Measurements from ENCODE around the gene LASP1NB.
"Not testable (repeated sequence)": the region's sequence is repeated elsewhere in the genome, so short reads cannot be mapped to it uniquely, and the experiment has no call there.

Gene LASP1NB

DNA sequence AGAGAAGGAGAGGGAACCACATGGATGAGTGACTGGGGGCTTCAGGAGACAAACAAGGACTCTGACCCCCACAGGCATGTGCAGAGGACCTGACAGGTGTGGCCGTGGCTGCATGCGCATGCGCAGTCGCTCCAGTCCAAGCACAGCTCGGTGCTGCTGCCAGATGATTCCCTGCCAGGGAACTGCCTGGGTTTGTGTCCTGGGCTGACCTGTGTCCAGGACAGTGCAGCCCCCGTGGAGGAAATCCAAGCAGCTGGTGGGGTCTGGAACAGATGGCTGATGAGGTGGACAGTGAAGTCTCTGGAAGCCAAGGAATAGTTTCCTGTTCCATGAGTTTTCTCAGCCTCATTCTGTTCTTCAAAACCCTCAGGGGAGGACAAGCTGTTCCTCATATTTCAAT lies 28.2 kb upstream of the LASP1NB start:
- DNase-seq (ENCODE audit: low spot score), result no peak

DNA sequence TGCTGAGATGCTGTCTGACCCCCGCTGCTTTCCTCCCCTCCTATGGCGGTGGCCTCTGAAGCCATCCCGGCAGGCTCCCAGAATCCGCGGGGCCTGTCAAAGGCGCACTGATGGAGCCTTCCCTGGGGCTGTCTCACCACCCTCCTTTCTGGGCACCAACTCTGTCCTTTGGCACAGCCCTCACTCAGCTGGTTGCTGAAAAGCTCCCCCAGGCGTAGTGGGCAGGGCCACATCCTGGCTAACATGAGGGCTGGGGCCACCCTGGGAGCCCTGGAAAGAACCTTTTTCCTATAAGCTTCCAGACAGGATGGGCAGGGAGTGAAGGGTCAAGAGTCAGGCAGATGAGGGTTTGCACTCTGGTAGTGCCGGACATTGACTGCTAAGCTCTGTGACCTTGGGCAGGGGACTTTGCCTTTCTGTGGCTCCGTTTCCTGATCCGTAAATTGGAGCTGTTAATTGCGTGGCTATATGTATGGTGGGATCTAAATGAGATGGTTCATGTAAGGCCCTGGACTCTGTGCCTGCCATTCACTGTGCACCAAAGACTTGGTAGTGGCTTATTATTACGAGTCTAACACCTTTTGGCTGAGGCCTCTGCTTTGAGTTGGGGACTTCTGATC lies 27.6 kb upstream of the LASP1NB start:
- DNase-seq (ENCODE audit: low spot score), result no peak

DNA sequence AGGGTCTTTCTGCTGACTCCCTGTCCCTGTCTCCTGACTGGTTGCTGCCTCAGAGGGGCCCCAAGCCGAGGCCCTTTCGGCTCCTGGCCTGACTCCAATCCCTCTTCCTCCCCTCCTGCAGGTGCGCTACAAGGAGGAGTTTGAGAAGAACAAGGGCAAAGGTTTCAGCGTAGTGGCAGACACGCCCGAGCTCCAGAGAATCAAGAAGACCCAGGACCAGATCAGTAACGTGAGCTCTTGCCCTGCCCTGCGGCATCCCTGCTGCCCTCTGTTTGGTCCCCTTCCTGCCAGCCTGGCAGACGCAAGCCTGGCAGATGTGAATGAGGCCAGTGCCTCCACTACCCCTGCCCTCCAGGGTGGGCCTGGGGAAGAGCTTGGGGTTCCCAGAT lies 27.1 kb upstream of the LASP1NB start:
- no peak for DNase-seq (ENCODE audit: low spot score)

DNA sequence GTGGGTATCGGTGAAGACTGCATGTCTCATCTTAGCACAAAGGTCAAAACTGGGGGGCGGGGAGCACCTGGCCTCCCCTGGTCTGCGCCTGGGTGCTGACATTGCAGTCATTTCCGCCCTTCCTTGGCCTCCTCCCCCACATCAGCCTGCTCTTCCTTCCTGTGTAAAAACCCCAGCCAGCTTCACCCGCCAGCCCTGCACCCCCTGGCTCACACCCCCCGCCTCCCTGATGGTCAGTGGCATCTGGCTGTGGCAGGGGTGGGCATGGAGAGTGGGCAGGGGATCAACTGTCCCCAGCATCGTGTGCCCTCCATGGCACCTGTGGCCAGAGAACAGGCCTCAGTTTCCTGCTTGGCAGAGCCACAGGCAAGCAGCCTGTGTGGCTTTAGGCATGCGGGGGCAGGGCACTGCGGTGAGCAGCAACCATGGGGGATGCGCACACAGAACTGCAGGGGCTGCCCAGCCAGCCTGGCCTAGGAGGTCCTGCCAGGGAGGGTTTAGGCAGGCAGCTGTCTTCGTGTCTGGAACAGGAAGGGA lies 26.5 kb upstream of the LASP1NB start:
- DNase-seq (ENCODE audit: low spot score), result no peak

DNA sequence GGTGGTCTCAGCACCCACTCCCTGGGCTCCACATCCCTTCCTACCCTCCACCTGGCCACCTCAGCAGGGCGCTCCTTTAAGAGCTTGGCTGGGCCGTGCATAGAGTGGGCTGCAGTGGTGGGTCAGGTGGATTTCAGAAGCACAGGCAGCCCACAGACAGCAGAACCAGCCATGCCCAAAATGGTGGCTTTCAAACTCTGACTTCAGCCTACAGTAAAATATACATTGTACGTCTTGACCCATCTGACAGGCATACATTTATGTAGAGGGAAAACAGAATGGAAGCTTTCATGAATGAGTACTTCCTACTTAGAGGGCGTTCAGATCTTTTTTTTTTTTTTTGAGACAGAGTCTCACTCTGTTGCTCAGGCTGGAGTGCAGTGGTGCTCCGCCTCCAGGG lies 26.0 kb upstream of the LASP1NB start:
- DNase-seq (ENCODE audit: low spot score), result no peak

DNA sequence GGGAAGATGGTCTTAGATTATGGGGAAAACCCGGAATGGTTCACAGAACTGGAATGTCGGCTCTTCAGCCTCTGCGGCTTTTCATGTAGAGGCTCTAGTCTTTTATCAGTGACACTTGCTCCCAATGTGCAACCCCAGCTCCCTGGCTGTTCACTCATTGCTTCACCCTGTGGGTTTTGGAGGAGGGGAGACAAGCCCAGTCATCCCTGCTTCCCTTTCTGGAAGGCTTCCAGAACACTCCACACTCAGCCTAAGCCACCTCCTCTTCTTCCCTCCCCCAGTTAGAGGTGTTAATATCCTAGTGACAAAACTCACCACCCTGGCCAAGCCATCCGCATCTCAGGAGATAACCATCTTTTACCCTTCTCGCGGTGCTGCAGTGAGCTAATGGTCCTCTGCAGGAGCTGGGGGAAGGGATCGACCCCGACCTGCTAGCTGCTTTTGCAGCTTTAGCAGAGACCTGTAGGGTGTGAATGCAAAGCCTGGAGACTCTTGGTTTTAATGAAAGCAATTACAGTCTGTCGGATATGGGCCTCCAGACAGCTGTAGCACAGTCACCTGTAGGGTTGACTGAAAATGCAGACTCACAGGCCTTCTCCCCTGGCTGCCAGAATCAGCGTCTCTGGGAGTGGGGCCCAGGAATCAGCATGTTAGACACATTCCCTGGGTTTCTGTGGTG lies 24.3 kb upstream of the LASP1NB start:
- DNase-seq (ENCODE audit: low spot score), result no peak

DNA sequence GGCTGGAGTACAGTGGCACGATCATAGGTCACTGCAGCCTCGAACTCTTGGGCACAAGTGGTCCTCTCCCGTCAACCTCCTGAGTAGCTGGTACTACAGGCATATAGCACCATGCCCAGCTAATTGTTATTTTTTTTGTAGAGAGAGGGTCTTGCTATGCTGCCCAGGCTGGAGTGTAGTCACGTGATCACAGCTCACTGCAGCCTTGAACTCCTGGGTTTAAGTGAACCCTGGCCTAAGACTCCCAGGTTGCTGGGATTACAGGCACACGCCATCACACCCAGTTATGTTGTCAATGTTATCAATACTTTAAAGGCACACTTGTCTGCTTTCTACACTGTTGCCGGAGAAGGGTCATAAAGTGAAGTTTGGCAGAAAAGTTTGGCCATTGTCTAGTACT lies 22.0 kb upstream of the LASP1NB start:
- DNase-seq (ENCODE audit: low spot score), result no peak

DNA sequence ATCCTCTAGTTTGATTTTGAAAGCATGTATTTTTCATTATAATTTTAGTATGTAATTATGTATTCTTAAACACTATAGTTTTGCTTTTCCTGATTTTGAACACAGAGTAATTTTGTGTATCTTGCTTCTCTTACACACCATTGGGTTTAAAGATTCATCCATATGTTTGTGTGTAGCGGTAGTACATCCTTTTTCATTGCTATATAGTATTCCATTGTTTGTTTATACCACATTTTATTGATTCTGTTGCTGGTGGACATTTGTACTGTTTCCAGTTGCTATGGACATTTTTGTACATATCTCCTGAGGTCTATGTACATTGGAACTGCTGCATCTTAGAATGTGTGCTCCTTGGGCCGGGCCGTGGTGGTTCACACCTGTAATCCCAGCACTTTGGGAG lies 20.5 kb upstream of the LASP1NB start:
- no peak for DNase-seq (ENCODE audit: low spot score)

DNA sequence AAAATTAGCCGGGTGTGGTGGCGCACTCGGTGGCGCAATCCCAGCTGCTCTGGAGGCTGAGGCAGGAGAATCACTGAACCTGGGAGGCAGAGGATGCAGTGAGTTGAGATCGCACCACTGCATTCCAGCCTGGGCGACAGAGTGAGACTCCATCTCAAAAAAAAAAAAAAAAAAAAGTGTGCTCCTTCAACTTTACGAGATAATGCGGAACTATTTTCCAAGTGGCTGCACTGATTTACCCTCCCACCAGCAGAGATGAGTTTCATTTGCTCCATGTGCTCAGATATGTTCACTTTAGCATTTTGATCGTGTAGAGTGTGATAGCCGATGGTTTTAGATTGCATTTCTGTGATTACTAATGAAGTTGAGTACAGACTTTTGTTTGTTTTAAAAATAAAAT lies 20.0 kb upstream of the LASP1NB start:
- DNase-seq (ENCODE audit: low spot score), result no peak

DNA sequence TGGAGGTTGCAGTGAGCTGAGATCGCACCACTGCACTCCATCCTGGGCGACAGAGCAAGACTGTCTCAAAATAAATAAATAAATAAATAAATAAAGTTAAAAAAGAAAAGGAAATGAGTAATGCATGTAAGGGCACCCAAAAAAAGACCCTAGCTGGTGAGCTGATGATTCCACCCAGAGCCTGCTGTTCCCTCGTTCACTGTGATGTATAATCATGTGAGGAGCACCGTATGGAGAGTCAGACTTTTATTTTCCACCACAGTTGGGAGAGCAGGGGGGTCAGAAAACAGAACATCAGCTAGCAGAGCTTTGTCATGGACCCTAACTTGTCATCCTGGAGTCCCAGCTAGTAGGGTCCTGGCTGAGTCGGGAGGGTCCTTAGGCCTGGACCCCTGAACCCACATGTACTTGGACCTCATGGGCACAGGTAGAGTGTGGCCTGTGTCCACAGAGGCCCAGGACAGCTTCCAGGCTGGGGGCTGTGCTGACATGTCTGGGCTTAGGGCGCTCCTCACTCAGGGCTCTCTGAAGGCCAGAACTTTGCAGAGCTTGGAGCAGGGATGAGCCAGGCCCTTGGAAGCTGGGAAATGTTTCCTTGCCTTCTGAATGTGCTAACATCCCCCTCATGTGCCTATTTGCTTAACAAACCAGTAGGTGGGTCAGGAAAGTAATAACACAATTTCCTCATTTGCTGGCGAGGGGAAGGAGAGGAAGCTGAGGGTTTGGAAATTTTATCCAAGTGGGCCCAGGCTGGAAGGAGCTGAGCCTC lies 18.8 kb upstream of the LASP1NB start:
- DNase-seq (ENCODE audit: low spot score), result no peak

DNA sequence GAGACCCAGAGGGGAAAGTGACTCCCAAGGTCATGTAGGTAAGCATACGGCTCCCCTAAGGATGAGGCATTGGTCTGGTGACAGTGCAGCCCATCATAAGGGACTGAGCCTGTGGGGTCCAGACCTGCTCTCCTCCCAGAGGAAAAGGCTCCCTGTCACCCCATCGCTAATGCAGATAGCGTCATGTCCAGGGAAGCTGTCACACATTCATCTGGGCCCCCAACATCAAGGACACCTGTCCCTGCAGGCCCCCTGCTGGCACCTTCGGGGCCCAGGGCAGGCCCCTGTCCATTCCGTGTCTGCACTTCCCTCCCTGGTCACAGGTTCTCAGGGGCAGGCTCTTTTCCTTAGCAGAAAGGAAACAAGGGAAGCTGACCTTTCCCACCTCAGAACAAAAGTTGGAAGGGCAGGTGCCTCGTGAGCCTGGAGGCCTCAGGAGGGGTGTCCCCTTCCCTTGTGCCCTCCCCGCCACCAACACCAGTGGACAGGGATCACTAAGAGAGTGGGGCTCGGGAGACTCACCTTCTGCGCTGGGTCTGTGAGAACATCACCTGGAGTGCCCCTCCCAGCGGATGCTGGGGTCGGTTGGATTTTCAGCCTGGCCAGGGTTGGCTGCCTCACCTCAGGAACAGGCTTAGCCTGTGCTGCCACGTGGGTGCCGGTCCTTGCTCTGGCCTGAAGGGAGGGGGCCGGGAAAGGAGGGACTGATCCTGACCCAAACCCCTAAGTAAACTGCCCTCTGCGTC lies 17.3 kb upstream of the LASP1NB start:
- DNase-seq (ENCODE audit: low spot score), result no peak

DNA sequence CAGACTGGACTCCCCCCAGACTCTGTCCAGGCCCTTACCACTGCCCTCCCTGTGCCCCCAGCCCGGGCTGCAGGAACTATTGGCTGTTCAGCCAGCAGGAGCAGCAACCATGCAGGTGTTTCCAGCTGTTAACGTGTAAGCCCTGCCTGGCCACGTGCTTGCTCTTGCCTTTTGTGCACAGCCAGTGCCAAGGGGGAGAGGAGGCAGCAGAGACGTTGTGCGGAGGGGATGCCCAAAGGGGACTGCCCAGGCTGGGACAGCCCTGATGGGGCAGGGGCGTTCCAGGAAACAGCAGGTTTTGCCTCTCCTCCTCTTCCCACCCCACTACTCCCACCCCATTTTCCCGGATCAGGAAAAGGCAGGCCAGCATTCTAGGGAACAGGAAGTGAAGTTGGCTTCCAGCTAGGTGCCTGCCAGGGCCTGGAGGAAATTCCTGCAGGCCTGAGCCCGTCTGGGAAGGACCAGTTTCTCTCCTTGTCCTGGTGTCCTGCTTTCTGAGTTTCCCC lies 16.7 kb upstream of the LASP1NB start:
- no peak for DNase-seq (ENCODE audit: low spot score)

DNA sequence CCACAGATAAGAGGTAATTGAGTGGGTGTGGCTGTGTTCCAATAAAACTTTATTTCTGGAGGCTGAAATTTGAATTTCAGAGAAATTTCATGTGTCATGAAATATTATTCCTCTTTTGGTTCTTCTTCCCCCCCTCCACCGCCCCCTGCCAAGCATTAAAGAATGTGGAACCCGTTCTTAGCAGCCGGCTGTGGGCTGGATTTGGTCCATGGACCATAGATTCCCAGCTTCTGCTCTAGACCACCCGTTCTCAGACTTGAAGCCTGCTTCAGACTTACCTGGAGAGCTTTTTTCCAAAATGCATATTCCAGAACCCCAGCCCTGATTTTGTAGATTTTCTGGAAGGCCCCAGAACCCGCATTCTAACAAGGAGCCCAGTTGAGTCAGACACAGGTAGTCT lies 15.1 kb upstream of the LASP1NB start:
- DNase-seq (ENCODE audit: low spot score), result no peak

DNA sequence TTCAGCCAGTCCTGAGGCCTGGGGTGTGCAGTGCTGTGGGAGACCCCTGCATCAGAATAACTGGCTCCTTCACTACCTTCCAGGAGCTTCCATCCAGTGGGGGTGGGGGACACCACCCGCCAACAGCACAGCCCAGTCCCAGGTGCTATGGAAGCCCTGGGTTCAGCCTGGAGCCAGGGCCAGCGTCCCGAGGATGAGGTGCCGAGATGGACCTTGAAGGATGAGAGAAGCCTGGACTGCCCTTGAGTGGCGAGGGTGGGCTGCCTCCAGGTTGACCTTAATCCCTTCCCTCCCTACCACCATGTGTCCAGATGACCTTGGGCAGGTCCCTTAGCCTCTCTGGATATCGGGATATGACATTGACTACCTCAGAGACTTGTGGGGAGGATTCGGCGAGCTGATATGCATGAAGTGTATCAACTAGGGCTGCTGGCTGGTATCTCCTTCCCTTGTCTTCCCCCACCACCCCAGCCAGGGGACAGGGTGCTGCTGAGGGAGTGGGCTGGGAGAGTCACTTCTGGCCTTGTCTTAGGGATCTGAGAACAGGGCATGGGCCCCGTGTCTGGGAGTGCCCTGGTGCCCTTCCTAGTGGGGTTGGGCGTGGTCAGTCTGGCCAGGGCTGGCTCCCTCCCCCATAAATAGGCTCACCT lies 14.2 kb upstream of the LASP1NB start:
- DNase-seq (ENCODE audit: low spot score), result no peak

DNA sequence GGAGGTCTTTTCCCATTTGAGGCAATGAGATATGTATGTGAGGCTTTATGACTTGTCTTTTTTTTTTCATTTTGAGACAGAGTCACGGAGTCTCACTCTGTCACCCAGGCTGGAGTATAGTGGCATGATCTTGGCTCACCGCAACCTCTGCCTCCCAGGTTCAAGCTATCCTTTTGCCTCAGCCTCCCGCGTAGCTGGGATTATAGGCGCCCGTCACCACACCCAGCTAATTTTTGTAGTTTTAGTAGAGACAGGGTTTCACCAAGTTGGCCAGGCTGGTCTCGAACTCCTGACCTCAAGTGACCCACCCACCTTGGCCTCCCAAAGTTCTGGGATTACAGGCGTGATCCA lies 13.7 kb upstream of the LASP1NB start:
- DNase-seq (ENCODE audit: low spot score), result not testable (repeated sequence)

DNA sequence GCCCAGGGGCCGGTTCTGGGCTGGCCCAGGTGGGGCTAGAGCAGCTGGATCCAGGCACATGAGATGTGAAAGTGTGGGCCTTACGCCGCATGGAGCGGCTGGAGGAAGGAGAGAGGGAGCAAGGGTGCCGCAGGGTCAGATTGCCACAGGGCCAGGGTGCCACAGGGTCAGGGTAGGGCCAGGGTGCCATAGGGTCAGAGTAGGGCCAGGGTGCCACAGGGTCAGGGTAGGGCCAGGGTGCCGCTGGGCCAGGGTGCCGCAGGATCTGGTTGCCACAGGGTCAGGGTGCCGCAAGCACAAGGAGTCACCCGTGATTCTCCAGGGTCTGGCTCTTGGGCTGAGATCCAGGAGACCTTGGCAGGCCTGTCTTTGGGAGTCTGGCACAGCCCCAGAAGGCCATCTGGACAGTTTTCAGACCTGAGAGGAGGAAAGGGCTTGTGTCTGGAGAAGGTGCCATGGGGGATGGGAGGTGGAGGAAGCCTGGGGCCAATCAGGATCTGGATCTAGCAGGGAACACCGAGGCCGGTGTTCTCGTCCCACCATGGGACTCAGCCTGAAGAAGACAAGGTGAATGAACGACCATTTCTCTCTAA lies 13.1 kb upstream of the LASP1NB start:
- no peak for DNase-seq (ENCODE audit: low spot score)

DNA sequence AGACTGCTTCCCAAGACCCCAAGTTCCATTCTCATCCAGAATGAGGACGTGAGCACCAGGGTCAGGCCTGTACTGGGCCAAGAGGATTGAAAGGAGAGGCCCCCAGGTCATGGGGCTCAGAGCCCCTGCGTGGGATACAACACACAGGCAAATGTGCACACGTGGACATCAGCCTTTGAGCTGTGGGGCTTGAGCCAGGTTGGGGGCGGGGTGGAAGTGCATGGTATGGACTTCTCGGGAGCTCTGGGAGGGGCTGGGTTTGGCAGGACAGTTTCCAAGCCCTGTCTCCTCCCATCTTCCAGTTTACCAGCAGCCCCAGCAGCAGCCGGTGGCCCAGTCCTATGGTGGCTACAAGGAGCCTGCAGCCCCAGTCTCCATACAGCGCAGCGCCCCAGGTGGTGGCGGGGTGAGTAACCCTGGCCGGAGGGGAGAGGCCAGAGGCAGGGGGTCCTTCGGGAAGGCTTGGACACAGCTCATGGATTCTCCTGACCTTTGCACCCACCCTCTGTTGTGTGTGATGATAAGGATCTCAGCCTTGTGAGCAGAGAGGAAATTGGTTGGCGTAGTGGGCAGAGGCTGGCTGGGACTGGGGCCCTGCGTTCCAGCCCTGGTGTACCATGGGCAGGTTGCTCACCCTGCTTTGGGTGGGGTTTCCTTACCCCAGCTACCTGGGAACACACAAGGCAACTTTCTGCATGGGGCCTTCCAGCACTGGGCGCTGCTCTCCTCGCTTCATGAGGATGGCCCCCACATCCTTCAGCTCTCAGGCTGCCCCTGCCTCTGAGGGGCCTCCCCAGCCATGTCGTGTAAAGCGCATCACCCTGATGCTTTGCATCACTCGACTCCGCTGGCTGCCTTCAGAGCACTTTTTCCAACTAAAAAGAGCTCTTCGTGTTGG lies 10.4 kb upstream of the LASP1NB start:
- DNase-seq (ENCODE audit: low spot score), result no peak

DNA sequence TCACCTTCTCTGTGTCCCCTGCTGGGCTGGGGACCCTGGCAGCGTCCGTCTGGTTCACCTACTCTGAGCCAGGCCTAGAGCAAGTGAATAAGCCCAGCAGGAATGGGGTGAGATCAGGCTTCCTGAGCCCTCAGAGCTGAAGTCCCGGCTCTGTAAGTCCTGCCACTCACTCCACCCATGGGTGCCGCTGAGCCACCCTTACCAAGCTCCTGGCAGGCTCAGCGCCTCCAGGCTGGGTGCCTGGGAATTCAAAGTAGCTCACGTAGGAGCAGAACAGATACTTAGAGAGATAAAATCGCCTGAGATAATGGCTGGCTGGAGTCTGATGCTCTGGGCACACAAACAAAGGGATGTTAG lies 9.8 kb upstream of the LASP1NB start:
- no peak for DNase-seq (ENCODE audit: low spot score)

DNA sequence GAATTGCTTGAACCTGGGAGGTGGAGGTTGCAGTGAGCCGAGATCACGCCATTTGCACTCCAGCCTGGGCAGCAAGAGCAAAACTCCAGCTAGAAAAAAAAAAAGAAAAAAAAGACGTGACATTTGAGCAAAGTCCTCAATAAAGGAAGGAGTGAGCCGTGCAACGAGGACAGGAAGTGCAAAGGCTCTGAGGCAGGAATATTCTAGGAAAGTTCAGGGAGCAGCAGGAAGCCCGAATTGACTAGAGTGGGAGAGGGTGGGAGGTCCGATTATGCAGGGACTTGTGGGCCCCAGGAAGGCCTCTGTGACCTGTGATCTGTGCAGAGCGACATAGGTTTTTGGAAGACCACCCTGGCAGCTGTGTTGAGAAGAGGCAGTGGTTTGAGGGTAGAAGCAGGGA lies 8.6 kb upstream of the LASP1NB start:
- DNase-seq (ENCODE audit: low spot score), result no peak

DNA sequence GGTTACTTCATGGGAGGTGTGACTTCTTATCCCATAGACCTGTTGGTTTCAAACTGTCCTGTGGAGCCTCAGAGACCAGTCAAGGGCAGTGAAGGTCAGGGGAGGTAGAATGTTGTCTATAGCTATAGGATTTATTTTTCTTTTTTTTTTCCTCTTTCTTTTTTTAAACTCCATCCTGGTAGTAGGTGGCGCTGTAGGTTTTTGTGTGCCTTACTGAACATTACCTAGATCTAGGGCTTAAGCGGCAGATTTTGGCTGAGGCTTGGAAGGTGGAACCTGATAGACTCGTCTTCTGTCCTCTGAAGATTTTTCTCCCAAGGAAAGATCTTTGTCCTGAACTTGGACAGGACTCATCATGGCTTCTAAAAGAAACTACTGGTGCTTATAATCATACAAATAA lies 8.2 kb upstream of the LASP1NB start:
- DNase-seq (ENCODE audit: low spot score), result no peak
